Upper lobe of left lung (tissue), 6 donors: Measurements from ENCODE around the gene RITA1. TPM values are rescaled to one million over a fixed set of nuclear protein-coding genes. Genes with fewer than 3 reads are reported as not detected.
"Not testable (repeated sequence)": the region's sequence is repeated elsewhere in the genome, so short reads cannot be mapped to it uniquely, and the experiment has no call there.

ENCODE experiments used
- ATAC-seq, 2 donors: fragments of 200-7000 bp; cut with Tn5 transposase; one replicate each; pipeline ENCODE4 v1.9.1; 2022; ENCODE audit warnings: mild to moderate bottlenecking in 2 of 2, moderate library complexity in 2 of 2; ENCODE audit not compliant: low FRiP score in 2 of 2
- DNase-seq, 2 donors: peaks; one replicate each; pipeline ENCODE4 v3.0.0-alpha.2; 2019 to 2020
- H3K27ac ChIP-seq, 4 donors: fragments of 200-600 bp; sonication (generic); one replicate each; pipeline ENCODE4 v1.5.1; 2016 to 2019
- H3K27me3 ChIP-seq, 4 donors: fragments of 200-600 bp; sonication (generic); one replicate each; pipeline ENCODE4 v1.5.1; 2017 to 2019
- H3K36me3 ChIP-seq, 4 donors: fragments of 200-600 bp; sonication (generic); one replicate each; pipeline ENCODE4 v1.5.1; 2016 to 2019
- H3K4me1 ChIP-seq, 4 donors: fragments of 200-600 bp; sonication (generic); one replicate each; pipeline ENCODE4 v1.5.1; 2018 to 2019
- H3K4me3 ChIP-seq, 4 donors: fragments of 200-600 bp; sonication (generic); one replicate each; pipeline ENCODE4 v1.5.1; 2017 to 2019; ENCODE audit warnings: mild to moderate bottlenecking in 2 of 4, moderate library complexity in 1 of 4
- H3K9me3 ChIP-seq, 4 donors: fragments of 200-600 bp; sonication (generic); one replicate each; pipeline ENCODE4 v1.5.1; 2018 to 2019
- EP300 ChIP-seq, 4 donors: sonication (generic); formaldehyde crosslinking; IDR thresholded peaks; one replicate each; pipeline ENCODE4 v1.5.1; 2017; ENCODE audit warnings: antibody characterized with exemption in 4 of 4, control low read depth in 2 of 4
- POLR2A ChIP-seq, 4 donors: fragments of 450-650 bp; IDR thresholded peaks; one replicate each; pipeline ENCODE4 v1.5.1; 2016 to 2017; ENCODE audit warnings: antibody characterized with exemption in 4 of 4, mild to moderate bottlenecking in 2 of 4
- POLR2AphosphoS5 ChIP-seq, 2 donors: sonication (generic); formaldehyde crosslinking; IDR thresholded peaks; one replicate each; pipeline ENCODE4 v1.5.1; 2017; ENCODE audit warnings: antibody characterized with exemption in 2 of 2
- WGBS, 2 donors: methylation state at CpG; one replicate each; pipeline ENCODE4 v1.1.5; 2017 to 2018; 5-methylcytosine and 5-hydroxymethylcytosine counted together
- total RNA-seq, 6 donors: library from RNA; depleted of rRNA in 4 of 6; stranded (reverse); fragments of >200 nt in 4 of 6; gene quantifications; one replicate each; pipeline versions ENCODE4 v1.1.0 to v1.2.1, GENCODE V29; 2016 to 2021
- TF ChIP-seq, protein P1 (sequence below), 6 experiments: fragments of 450-650 bp in 4 of 6; fragments of 200-600 bp in 2 of 6; sonication (generic) in 2 of 6; IDR thresholded peaks; one replicate each; pipeline ENCODE4 v1.5.1; 2016 to 2019; ENCODE audit warnings: antibody characterized with exemption in 6 of 6
- donor health status: DM: no; HTN: no; CAD: no; lungs with moderate emphysema.
- donor health status: DM: no; HTN: yes; CAD: no; lungs with severe emphysema.

RITA1 gene
- total RNA-seq, 6 donors from 2014 or later, result 11.5 to 25.2 (median 17.6) TPM

- no peaks in the 10 kb centered on the region for H3K36me3 ChIP-seq
- 87 to 100% methylated on average over 2 to 3 of the region's 3 CpGs for WGBS, 2 donors
- ATAC-seq, result no peak
- H3K9me3 ChIP-seq, result no peaks in the 10 kb centered on the region
- no peak overlapping the region for H3K4me3 ChIP-seq
- H3K27ac ChIP-seq, result no peak overlapping the region
- TF ChIP-seq POLR2AphosphoS5 (IDR thresholded peaks at IDR 0.05), result no peak
- no peak for TF ChIP-seq POLR2A (IDR thresholded peaks at IDR 0.05)
- no peak for TF ChIP-seq EP300 (IDR thresholded peaks at IDR 0.05)
- TF ChIP-seq, protein P1, sequence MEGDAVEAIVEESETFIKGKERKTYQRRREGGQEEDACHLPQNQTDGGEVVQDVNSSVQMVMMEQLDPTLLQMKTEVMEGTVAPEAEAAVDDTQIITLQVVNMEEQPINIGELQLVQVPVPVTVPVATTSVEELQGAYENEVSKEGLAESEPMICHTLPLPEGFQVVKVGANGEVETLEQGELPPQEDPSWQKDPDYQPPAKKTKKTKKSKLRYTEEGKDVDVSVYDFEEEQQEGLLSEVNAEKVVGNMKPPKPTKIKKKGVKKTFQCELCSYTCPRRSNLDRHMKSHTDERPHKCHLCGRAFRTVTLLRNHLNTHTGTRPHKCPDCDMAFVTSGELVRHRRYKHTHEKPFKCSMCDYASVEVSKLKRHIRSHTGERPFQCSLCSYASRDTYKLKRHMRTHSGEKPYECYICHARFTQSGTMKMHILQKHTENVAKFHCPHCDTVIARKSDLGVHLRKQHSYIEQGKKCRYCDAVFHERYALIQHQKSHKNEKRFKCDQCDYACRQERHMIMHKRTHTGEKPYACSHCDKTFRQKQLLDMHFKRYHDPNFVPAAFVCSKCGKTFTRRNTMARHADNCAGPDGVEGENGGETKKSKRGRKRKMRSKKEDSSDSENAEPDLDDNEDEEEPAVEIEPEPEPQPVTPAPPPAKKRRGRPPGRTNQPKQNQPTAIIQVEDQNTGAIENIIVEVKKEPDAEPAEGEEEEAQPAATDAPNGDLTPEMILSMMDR (IDR thresholded peaks at IDR 0.05), result no peak
- H3K27me3 ChIP-seq, result peaks cover 0 to 10% (median 0%) of the 10 kb centered on the region in 4 donors
- peaks cover 0 to 14% (median 11%) of the 10 kb centered on the region in 4 donors for H3K4me1 ChIP-seq
- DNase-seq, result no peak
Measured at GRCh38 chr12:113138826-113139225, 46.7 kb upstream of the RITA1 start.

GRCh38 chr12:113140706-113141105 is 44.8 kb upstream of the RITA1 start:
- Histone ChIP-seq H3K9me3 (no peaks in the 10 kb centered on the region), H3K27me3 (peaks cover 0 to 3% (median 0%) of the 10 kb centered on the region in 4 donors), H3K4me1 (peaks cover 0 to 7% (median 6%) of the 10 kb centered on the region in 4 donors), H3K36me3 (no peaks in the 10 kb centered on the region), H3K27ac (no peak overlapping the region), H3K4me3 (no peak overlapping the region)
- no peak for DNase-seq
- 76 to 83% methylated on average over 7 of the region's 7 CpGs for WGBS, 2 donors
- no peak for ATAC-seq
- TF ChIP-seq POLR2AphosphoS5 (IDR thresholded peaks at IDR 0.05), result no peak
- no peak for TF ChIP-seq POLR2A (IDR thresholded peaks at IDR 0.05)
- no peak for TF ChIP-seq EP300 (IDR thresholded peaks at IDR 0.05)
- TF ChIP-seq, protein P1 (IDR thresholded peaks at IDR 0.05), result no peak

DNA sequence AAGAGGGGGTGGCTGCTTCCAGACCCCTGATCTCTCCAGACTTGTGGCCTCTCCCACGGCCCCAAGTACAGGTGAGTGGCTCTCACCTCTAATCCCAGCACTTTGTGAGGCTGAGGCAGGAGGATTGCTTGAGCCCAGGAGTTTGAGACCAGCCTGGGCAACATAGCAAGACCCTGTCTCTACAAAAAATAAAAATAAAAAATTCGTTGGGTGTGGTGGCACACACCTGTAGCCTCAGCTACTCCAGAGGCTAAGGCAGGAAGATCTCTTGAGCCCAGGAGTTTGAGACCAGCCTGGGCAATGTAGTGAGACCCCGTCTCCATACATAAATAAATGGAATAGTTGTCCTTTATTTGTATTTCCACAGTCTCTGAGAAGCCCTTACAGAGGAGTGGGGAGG is 43.8 kb upstream of the RITA1 start:
- not testable (repeated sequence) for H3K4me3 ChIP-seq, H3K36me3 ChIP-seq, DNase-seq, H3K4me1 ChIP-seq, H3K9me3 ChIP-seq, ATAC-seq, H3K27me3 ChIP-seq
- peak overlapping the region in 2 of 4 donors; percentile 55 to 77 for H3K27ac ChIP-seq
- WGBS, 2 donors, result 65 to 78% methylated on average over 3 of the region's 3 CpGs

DNA sequence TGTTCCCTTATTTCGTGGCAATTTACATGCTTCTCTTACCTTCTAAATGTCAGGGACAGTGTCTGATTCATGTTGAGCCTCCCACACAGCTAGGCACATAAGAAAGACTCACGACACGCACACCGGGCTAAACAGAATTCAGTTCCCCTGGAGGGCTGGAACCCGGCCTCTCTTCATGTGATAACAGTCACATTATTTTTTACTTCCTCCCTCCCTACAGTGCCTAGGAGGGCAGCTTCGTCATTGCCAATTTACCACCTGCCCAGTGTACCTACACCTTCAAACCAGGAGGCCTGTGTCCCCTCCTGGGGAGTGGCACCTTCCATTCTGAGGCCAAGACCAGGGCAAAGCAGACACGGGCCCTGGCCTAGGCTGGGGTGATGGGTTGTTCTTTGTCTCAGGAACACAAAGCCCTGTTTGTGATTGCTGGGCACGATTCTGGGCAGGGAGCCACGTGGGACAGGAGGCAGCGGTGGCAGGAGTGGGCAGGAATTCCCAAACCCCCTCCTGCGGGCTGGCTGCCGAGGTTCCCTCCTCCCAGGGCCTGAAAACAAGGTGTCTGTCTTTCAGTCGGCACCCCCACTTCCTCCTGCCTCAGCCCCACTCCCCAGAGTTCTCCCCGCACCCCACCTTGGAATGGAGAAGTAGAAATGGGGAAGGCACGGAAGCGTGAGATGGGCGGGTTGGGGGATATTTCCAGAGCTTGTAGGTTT is 43.2 kb upstream of the RITA1 start:
- Histone ChIP-seq H3K4me1 (no peaks in the 10 kb centered on the region), H3K27ac (peak overlapping the region in 3 of 4 donors; percentile 55 to 77 (median 65)), H3K36me3 (no peaks in the 10 kb centered on the region), H3K27me3 (no peaks in the 10 kb centered on the region), H3K9me3 (peaks cover 0 to 3% (median 0%) of the 10 kb centered on the region in 4 donors), H3K4me3 (no peak overlapping the region)
- 40 to 51% methylated on average over 17 of the region's 17 CpGs for WGBS, 2 donors
- TF ChIP-seq POLR2A (IDR thresholded peaks at IDR 0.05), result no peak
- no peak for TF ChIP-seq EP300 (IDR thresholded peaks at IDR 0.05)
- no peak for TF ChIP-seq POLR2AphosphoS5 (IDR thresholded peaks at IDR 0.05)
- TF ChIP-seq, protein P1 (IDR thresholded peaks at IDR 0.05), result no peak
- ATAC-seq, result peak; percentile 36 to 76
- peak in 1 of 2 donors; percentile 34 for DNase-seq

GRCh38 chr12:113142886-113143332 is 42.6 kb upstream of the RITA1 start:
- no peaks in the 10 kb centered on the region for H3K27me3 ChIP-seq
- H3K4me1 ChIP-seq, result no peaks in the 10 kb centered on the region
- ATAC-seq (peak in 1 of 2 donors; percentile 55), DNase-seq (no peak)
- no peaks in the 10 kb centered on the region for H3K36me3 ChIP-seq
- TF ChIP-seq EP300 (IDR thresholded peaks at IDR 0.05), result no peak
- TF ChIP-seq, protein P1 (IDR thresholded peaks at IDR 0.05), result no peak
- no peak for TF ChIP-seq POLR2AphosphoS5 (IDR thresholded peaks at IDR 0.05)
- no peak for TF ChIP-seq POLR2A (IDR thresholded peaks at IDR 0.05)
- H3K9me3 ChIP-seq, result peaks cover 0 to 3% (median 0%) of the 10 kb centered on the region in 4 donors
- H3K27ac ChIP-seq, result peak overlapping the region in 1 of 4 donors; percentile 77
- no peak overlapping the region for H3K4me3 ChIP-seq
- WGBS, 2 donors, result 60 to 65% methylated on average over 3 to 5 of the region's 5 CpGs
